HEK293 (cell line): Measurements from ENCODE around the gene PPP1R12C.
A peak's percentile ranks its signal among the peaks of the same experiment; 100 is the strongest.

ENCODE experiments used
- CTCF ChIA-PET: fragments of 350-600 bp; formaldehyde crosslinking; extraction: SDS; loops from one replicate; lab custom pipeline; 2021; ENCODE audit warnings: antibody characterized with exemption; lab: Yijun Ruan, JAX
- POLR2A ChIA-PET: fragments of 300-600 bp; formaldehyde crosslinking; extraction: SDS; loops from one replicate; lab custom pipeline; 2020; ENCODE audit warnings: antibody characterized with exemption, inconsistent platforms; lab: Yijun Ruan, JAX
- H3K27ac ChIP-seq: fragments of 200-500 bp; sonication (Bioruptor generic); 2 replicates; pipeline ENCODE4 v1.5.1; 2014; ENCODE audit warnings: low read depth, low read length, control low read depth, inconsistent platforms; ENCODE audit errors: extremely low read depth
- H3K36me3 ChIP-seq, 2 experiments: fragments of 200-500 bp in 1 of 2; sonication (Bioruptor generic) in 1 of 2; 1 replicate in 1 of 2; 2 replicates in 1 of 2; pipeline ENCODE4 v1.5.1; 2014 to 2017; ENCODE audit warnings: inconsistent platforms in 2 of 2, low read length in 2 of 2; ENCODE audit not compliant: control insufficient read depth in 2 of 2, insufficient read depth in 1 of 2
- H3K4me1 ChIP-seq: fragments of 200-500 bp; sonication (Bioruptor generic); 2 replicates; pipeline ENCODE4 v1.5.1; 2014; ENCODE audit warnings: mild to moderate bottlenecking, low read length, inconsistent platforms; ENCODE audit not compliant: control insufficient read depth, insufficient read depth
- H3K4me3 ChIP-seq: 2 replicates; pipeline ENCODE4 v1.5.1; 2011; ENCODE audit warnings: low read depth, mild to moderate bottlenecking, control low read depth, low read length, moderate library complexity
- H3K9me3 ChIP-seq: fragments of 200-500 bp; sonication (Bioruptor generic); 2 replicates; pipeline ENCODE4 v1.5.1; 2014; ENCODE audit warnings: low read depth, low read length, inconsistent platforms; ENCODE audit not compliant: control insufficient read depth, insufficient read depth
- CTCF ChIP-seq: fragments of 450-650 bp; formaldehyde crosslinking; IDR thresholded peaks from 2 replicates; pipeline ENCODE4 v1.5.1; 2016; ENCODE audit warnings: missing biosample characterization, missing genetic modification characterization
- ELK4 ChIP-seq: IDR thresholded peaks from 2 replicates; pipeline ENCODE4 v1.6.1; 2011; ENCODE audit warnings: mild to moderate bottlenecking, low read depth, low read length, borderline replicate concordance
- GLIS1 ChIP-seq: fragments of 450-650 bp; formaldehyde crosslinking; IDR thresholded peaks from 2 replicates; pipeline ENCODE4 v1.5.1; 2016; ENCODE audit warnings: missing biosample characterization, missing genetic modification characterization
- IKZF3 ChIP-seq: fragments of 450-650 bp; IDR thresholded peaks from 2 replicates; pipeline ENCODE4 v1.5.0; 2018; ENCODE audit warnings: missing biosample characterization, mild to moderate bottlenecking, missing genetic modification characterization, moderate library complexity
- ZBTB11 ChIP-seq: fragments of 450-650 bp; formaldehyde crosslinking; conservative IDR thresholded peaks from 2 replicates; pipeline ENCODE4 v1.5.1; 2016; ENCODE audit warnings: low read depth, missing biosample characterization, missing genetic modification characterization
- ZBTB17 ChIP-seq: fragments of 450-650 bp; formaldehyde crosslinking; IDR thresholded peaks from 2 replicates; pipeline ENCODE4 v1.5.1; 2016; ENCODE audit warnings: missing biosample characterization, missing genetic modification characterization
- ZBTB48 ChIP-seq: fragments of 450-650 bp; formaldehyde crosslinking; IDR thresholded peaks from 2 replicates; pipeline ENCODE4 v1.5.1; 2016; ENCODE audit warnings: missing biosample characterization, missing genetic modification characterization
- ZNF10 ChIP-seq: fragments of 450-650 bp; formaldehyde crosslinking; IDR thresholded peaks from 2 replicates; pipeline ENCODE4 v1.5.1; 2017; ENCODE audit warnings: missing biosample characterization, missing genetic modification characterization
- ZNF157 ChIP-seq: fragments of 450-650 bp; formaldehyde crosslinking; IDR thresholded peaks from 2 replicates; pipeline ENCODE4 v1.5.1; 2016; ENCODE audit warnings: missing biosample characterization, missing genetic modification characterization
- ZNF175 ChIP-seq: fragments of 450-650 bp; formaldehyde crosslinking; IDR thresholded peaks from 2 replicates; pipeline ENCODE4 v1.5.1; 2016; ENCODE audit warnings: missing biosample characterization, missing genetic modification characterization
- ZNF23 ChIP-seq: fragments of 450-650 bp; formaldehyde crosslinking; IDR thresholded peaks from 2 replicates; pipeline ENCODE4 v1.5.1; 2016; ENCODE audit warnings: missing biosample characterization, missing genetic modification characterization, borderline replicate concordance
- ZNF239 ChIP-seq: fragments of 450-650 bp; formaldehyde crosslinking; IDR thresholded peaks from 2 replicates; pipeline ENCODE4 v1.5.1; 2016; ENCODE audit warnings: missing biosample characterization, missing genetic modification characterization
- ZNF248 ChIP-seq: fragments of 450-650 bp; formaldehyde crosslinking; IDR thresholded peaks from 2 replicates; pipeline ENCODE4 v1.5.1; 2017; ENCODE audit warnings: missing biosample characterization, missing genetic modification characterization
- ZNF362 ChIP-seq: fragments of 450-650 bp; formaldehyde crosslinking; IDR thresholded peaks from 2 replicates; pipeline ENCODE4 v1.5.1; 2016; ENCODE audit warnings: missing biosample characterization, missing genetic modification characterization
- ZNF48 ChIP-seq: fragments of 450-650 bp; formaldehyde crosslinking; IDR thresholded peaks from 2 replicates; pipeline ENCODE4 v1.5.1; 2016; ENCODE audit warnings: missing biosample characterization, missing genetic modification characterization
- ZNF544 ChIP-seq: fragments of 450-650 bp; formaldehyde crosslinking; IDR thresholded peaks from 2 replicates; pipeline ENCODE4 v1.5.0; 2017; ENCODE audit warnings: missing biosample characterization, missing genetic modification characterization
- ZNF549 ChIP-seq: fragments of 450-650 bp; IDR thresholded peaks from 2 replicates; pipeline ENCODE4 v1.5.1; 2018; ENCODE audit warnings: missing biosample characterization, missing genetic modification characterization, mild to moderate bottlenecking, inconsistent platforms, moderate library complexity
- ZNF558 ChIP-seq: fragments of 450-650 bp; formaldehyde crosslinking; IDR thresholded peaks from 2 replicates; pipeline ENCODE4 v1.5.1; 2016; ENCODE audit warnings: missing biosample characterization, missing genetic modification characterization
- ZNF701 ChIP-seq: fragments of 450-650 bp; formaldehyde crosslinking; IDR thresholded peaks from 2 replicates; pipeline ENCODE4 v1.5.1; 2016; ENCODE audit warnings: missing biosample characterization, missing genetic modification characterization
- ZNF830 ChIP-seq: fragments of 450-650 bp; IDR thresholded peaks from 2 replicates; pipeline ENCODE4 v1.5.0; 2018; ENCODE audit warnings: missing biosample characterization, missing genetic modification characterization, low read depth, mild to moderate bottlenecking, moderate library complexity
- ZSCAN23 ChIP-seq: fragments of 450-650 bp; formaldehyde crosslinking; IDR thresholded peaks from 2 replicates; pipeline ENCODE4 v1.5.1; 2016; ENCODE audit warnings: missing biosample characterization, missing genetic modification characterization

Gene PPP1R12C

GRCh38 chr19:55116859-55117662, at the start of gene PPP1R12C (continued):
- TF ChIP-seq CTCF (tag by site-specific recombination) = no peak

- H3K36me3 ChIP-seq = no peaks in the 10 kb centered on the region
- H3K4me1 ChIP-seq = peaks cover 2% of the 10 kb centered on the region; the same call in 1 of the 2 replicates
- ChIA-PET POLR2A (interaction anchor here (0.7 to 3.2 kb wide), 10 partner anchors 12 to 458 kb away, joined by 3 to 21 read pairs (median 4); partner anchors contain the start of genes HSPBP1, PPP1R12C, PPP6R1 and SYT5), CTCF (interaction anchor here (0.5 to 4.3 kb wide), 26 partner anchors 9 to 1207 kb away, joined by 3 to 47 read pairs (median 4); partner anchors contain the start of genes PPP1R12C, PPP6R1, RDH13 and TMEM190)
- no peaks in the 10 kb centered on the region for H3K9me3 ChIP-seq
- H3K27ac ChIP-seq = peak within 1 kb of the TSS; percentile 54
- H3K4me3 ChIP-seq = peak within 1 kb of the TSS; percentile 67
- TF ChIP-seq ZNF157 (tag by site-specific recombination) = no peak
- no peak for TF ChIP-seq ZNF239 (tag by site-specific recombination)
- no peak for TF ChIP-seq ZNF175 (tag by site-specific recombination)
- no peak for TF ChIP-seq ZNF48 (tag by site-specific recombination)
- no peak for TF ChIP-seq ZBTB48 (tag by site-specific recombination)
- TF ChIP-seq ZSCAN23 (tag by site-specific recombination) = no peak
- TF ChIP-seq ZNF23 (tag by site-specific recombination) = no peak
- TF ChIP-seq GLIS1 = 0 out of 2 replicates have a peak, but pooled peaks have one; percentile 24
- no peak for TF ChIP-seq ZNF544 (tag by site-specific recombination)
- TF ChIP-seq ZNF830 = no peak
- TF ChIP-seq IKZF3 (tag by site-specific recombination) = peak; percentile 57; the same call in 1 of the 2 replicates
- no peak for TF ChIP-seq ELK4
- no peak for TF ChIP-seq ZBTB17
- no peak for TF ChIP-seq ZNF362 (tag by site-specific recombination)
- no peak; the same call in 1 of the 2 replicates for TF ChIP-seq ZNF558
- no peak for TF ChIP-seq ZNF549 (tag by site-specific recombination)
- no peak for TF ChIP-seq ZNF10
- TF ChIP-seq CTCF (tag by site-specific recombination) = peak; percentile 17; the same call in 1 of the 2 replicates
- no peak for TF ChIP-seq ZNF248 (tag by site-specific recombination)
- TF ChIP-seq ZBTB11 (tag by site-specific recombination) = no peak
- no peak for TF ChIP-seq ZNF701 (tag by site-specific recombination)
These were observed 49.3 kb upstream of the PPP1R12C start, which contains the start of gene DNAAF3 for GRCh38 chr19:55166530-55167268. Gene DNAAF3 (minus strand): TSS chr19:55166613. CDS start chr19:55166413, 200 bp downstream.
